ENCODE measurements around the gene PPP2R2C.

The PPP2R2C gene

DNA sequence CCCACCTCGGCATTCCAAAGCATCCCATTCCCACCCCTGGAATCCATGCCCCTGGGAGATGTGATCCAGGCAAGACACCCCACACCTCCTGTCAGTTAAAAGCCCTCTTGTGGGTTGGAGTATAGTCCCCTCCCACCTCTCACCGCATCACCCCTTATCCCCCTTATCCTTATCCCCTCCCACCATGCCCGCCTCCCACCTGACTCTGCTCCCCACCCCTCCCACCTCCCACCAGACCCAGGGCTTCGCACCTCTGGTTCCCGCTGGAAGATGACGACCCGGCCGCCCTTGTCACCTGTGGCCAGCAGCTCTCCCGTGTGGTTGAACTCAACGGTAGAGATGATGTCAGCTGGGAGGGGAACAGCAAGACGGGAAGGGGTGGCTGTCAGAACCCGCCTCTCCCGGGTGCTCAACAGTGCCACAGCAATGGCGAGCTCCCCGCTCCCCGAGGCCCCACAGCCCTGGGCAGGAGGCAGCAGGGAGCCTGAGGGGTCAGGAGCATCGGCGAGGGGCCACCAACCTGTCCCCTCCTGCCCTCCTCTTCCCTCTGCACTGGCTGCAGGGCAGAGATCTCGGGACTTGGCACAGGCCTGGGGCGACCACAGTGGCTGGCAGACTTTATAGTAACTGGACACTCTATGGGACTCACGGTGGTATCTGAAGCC lies 91.5 kb downstream of the PPP2R2C start:
- TF ChIP-seq, protein P1, sequence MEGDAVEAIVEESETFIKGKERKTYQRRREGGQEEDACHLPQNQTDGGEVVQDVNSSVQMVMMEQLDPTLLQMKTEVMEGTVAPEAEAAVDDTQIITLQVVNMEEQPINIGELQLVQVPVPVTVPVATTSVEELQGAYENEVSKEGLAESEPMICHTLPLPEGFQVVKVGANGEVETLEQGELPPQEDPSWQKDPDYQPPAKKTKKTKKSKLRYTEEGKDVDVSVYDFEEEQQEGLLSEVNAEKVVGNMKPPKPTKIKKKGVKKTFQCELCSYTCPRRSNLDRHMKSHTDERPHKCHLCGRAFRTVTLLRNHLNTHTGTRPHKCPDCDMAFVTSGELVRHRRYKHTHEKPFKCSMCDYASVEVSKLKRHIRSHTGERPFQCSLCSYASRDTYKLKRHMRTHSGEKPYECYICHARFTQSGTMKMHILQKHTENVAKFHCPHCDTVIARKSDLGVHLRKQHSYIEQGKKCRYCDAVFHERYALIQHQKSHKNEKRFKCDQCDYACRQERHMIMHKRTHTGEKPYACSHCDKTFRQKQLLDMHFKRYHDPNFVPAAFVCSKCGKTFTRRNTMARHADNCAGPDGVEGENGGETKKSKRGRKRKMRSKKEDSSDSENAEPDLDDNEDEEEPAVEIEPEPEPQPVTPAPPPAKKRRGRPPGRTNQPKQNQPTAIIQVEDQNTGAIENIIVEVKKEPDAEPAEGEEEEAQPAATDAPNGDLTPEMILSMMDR (IDR thresholded peaks at IDR 0.05; ENCODE audit: low read depth, low read length, missing control alignments) = no peak
- no peak for DNase-seq (ENCODE audit: extremely low read depth, low read depth)
- no peak overlapping the region for H3K4me3 ChIP-seq (replicated peaks; ENCODE audit: low read depth, low read length)

DNA sequence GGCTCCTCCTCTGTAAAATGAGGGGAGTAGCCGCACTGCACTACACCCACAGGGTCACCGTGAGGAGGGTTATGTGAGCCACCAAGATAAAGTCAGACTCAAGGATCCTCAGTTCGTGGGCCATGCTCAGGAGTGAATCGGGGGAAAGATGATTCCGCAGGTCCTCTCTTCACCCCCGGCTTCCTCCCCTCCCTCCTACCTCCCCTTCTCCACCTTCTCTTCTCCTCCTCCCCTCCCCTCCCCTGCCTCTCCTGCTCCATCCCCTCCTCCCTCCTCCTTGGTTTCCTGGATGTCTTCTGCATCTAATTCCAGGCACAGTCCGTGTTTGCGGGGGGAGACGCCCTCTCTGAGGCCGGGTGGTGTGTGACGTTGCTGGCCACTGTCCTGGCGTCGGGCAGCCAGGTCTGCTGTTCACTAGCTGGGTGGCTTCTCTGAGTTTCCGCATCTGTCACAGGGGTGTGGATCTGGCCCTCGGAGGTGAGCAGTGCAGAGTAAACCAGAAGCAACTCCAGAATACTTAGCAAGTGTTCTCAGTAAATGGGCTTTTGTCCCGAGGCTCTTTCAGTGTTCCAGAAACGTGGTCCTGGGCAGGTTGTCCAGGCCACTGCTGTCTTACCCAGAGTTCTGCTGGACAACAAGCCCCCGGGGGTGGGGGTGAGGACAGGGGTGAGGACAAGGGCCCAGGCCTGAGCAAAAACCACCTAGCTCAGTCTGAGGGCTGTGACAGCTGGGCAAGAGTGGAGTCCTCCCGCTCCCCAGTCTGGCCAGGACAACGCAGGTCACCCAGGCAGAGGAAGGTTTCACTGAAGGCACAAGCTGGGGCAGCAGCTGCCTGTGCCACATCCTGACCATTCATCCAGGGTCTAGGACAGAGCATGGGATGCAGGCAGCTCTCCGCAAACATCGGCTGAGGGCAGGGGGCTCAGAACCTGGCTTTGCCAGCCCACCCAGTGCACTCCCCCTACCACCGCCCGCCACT lies 92.4 kb downstream of the PPP2R2C start:
- TF ChIP-seq, protein P1 (IDR thresholded peaks at IDR 0.05; ENCODE audit: low read depth, low read length, missing control alignments) = no peak
- no peak overlapping the region for H3K4me3 ChIP-seq (replicated peaks; ENCODE audit: low read depth, low read length)
- DNase-seq (ENCODE audit: extremely low read depth, low read depth) = no peak

DNA sequence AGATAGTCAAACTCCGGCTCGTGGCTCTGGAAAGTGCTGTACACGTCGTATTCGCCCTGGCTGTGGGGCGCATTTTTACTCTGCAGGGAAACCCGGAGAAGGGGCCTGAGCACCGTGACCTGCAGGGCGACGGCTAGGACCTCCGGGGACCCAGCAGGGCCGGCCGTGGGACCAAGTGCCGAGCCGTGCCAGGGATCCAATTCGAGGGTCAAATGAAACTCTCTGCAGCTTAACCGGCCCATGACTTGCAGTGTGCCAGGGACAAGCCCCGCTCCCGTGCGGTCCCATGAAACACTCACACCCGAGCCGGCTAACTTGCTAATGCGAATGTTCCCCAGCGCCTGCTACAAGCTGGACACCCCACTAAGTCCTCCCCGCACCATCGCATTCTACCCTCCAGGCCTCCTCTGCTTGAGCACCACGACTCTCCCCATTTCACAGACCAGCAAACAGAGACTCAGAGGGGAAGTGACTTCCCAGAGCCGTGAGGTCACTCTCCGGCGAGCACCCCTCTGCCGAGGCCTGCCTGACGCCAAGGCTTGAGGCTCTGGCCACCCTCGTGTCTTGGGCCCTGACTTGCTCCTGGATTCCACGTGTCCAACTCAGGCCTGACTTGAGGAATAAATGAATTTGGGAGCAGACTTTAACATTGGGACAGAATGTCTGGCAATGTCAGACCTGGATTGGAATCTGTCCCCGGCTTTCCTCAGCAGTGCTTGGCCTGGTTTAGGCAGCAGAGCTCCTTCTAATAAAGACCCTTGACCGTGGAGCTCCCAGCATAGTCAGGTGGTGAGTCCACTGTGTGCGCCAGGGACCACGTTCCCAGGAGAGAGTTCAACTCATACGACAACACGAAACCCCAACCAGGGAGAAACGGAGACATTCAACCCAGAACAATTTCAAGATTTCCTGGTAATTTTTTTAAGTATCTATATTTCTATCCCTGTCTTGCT lies 93.6 kb downstream of the PPP2R2C start:
- TF ChIP-seq, protein P1 (IDR thresholded peaks at IDR 0.05; ENCODE audit: low read depth, low read length, missing control alignments) = no peak
- H3K4me3 ChIP-seq (replicated peaks; ENCODE audit: low read depth, low read length) = no peak overlapping the region
- no peak for DNase-seq (ENCODE audit: extremely low read depth, low read depth)

GRCh38 chr4:6377626-6378492 lies 94.6 kb downstream of the PPP2R2C start:
- no peak for DNase-seq (ENCODE audit: extremely low read depth, low read depth)
- H3K4me3 ChIP-seq (replicated peaks; ENCODE audit: low read depth, low read length) = no peak overlapping the region
- TF ChIP-seq, protein P1 (IDR thresholded peaks at IDR 0.05; ENCODE audit: low read depth, low read length, missing control alignments) = no peak

DNA sequence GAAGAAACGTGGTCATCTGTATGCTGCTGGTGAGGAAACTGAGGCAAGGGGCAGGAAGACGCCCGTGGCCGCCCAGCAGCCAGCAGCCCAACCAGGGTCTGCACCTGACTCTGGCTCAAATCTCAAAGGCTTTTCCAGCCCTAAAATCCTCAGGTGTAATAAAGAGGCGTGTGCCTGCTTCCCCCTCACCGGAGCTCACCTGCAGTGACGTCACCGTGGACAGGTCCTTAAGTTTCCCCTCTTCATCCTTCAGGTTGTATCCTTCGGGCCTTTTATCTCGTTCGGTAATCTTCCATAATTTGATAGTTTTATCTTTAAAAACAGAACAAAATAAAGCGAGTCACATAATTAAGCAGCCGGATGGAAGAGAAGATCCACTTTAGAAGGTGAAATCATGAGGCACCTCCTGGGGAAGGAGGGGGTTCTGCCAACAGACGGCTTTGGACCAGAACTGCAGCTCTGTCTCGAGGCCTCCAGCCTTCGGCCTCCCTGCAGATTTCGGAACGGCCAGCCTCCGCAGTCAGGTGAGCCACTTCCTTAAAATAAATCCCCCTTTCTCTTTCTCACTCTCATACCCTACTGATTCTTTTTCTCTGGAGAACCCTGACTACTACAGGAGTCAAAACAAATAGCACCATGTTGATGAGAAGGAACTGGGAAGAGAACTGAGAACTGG lies 96.7 kb downstream of the PPP2R2C start:
- DNase-seq (ENCODE audit: extremely low read depth, low read depth) = no peak

More for the DNA sequence above, 96.7 kb downstream of the PPP2R2C start:
- TF ChIP-seq, protein P1 (IDR thresholded peaks at IDR 0.05; ENCODE audit: low read depth, low read length, missing control alignments) = no peak
- no peak overlapping the region for H3K4me3 ChIP-seq (replicated peaks; ENCODE audit: low read depth, low read length)
